ENCODE measurements around the gene MGMT. TPM values are rescaled to one million over a fixed set of nuclear protein-coding genes. Genes with fewer than 3 reads are reported as not detected.

Gene MGMT
- total and polyA plus RNA-seq, 9 of the 15 experiments (the other 6 are each of a cell fraction or from before 2014, with no cell fraction given), result 0.03 to 0.29 (median 0.11) TPM; not detected in 4

DNA sequence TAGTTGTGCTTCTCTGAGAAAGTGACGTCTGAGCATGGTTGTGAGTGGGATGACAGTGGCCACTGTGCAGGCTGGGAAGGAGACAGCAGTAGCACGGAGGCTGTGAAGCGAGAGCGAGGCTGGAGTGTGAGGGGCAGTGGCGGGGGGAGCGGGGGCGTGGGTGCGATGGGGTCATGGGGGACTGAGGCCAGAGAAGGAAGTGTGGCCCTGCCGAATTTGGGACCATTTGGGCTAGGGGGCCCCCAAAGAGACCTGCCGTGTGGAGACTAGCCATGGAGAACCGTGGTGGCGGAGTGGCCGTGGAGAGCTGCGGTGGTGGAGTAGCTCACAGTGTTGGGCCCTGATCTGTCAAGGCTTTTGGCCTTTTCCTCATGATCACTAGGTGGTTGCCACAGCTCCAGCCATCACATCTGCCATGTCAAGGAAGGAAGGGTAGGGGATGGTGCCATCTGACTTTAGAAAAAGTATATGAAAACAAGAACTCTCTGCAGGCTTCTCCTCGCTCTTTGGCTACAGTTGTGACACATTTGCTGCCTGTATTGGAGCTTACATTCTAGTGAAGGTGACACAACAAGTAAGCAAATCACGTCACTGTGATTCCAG, 61.4 kb downstream of the MGMT start:
- ATAC-seq (no peak), DNase-seq (ENCODE audit: extremely low read depth in 1 of 4, low spot score in 3 of 4) (no peak), FAIRE-seq (no peak)
- Histone ChIP-seq H3K4me1 (replicated peaks in 1 of 2; ENCODE audit: control insufficient read depth in 2 of 2, insufficient read depth in 2 of 2, low read length in 2 of 2) (no peaks in the 10 kb centered on the region), H3K4me3 (no peak overlapping the region), H3K79me2 (ENCODE audit: control insufficient read depth, insufficient read depth, low read length) (no peaks in the 10 kb centered on the region), H3K9me3 (replicated peaks; ENCODE audit: control insufficient read depth, insufficient read depth, low read depth, low read length) (no peaks in the 10 kb centered on the region), H4K20me1 (replicated peaks; ENCODE audit: control insufficient read depth, insufficient read depth, low read length) (no peaks in the 10 kb centered on the region), H3K4me2 (ENCODE audit: insufficient read depth, low read length) (no peak overlapping the region), H3K36me3 (ENCODE audit: control insufficient read depth, insufficient read depth, low read length) (no peaks in the 10 kb centered on the region), H3K27ac (ENCODE audit: extremely low read depth, low read depth, low read length) (no peak overlapping the region), H2AFZ (ENCODE audit: low read depth, low read length) (no peak overlapping the region), H3K9ac (ENCODE audit: insufficient read depth in 1 of 2, low read depth in 2 of 2, low read length in 2 of 2) (no peak overlapping the region), H3K9me1 (ENCODE audit: control insufficient read depth, insufficient read depth, low read length) (no peaks in the 10 kb centered on the region), H3K27me3 (ENCODE audit: control insufficient read depth in 2 of 2, insufficient read depth in 2 of 2, low read length in 2 of 2) (peaks cover 0 to 26% of the 10 kb centered on the region in 2 experiments; a peak in 2 of 5 replicates)
- BruUV-seq (replicated peaks), result no TSS peak
- CTCF ChIA-PET (ENCODE audit: low intra/inter-chr PET ratio), result no interaction called here
- 1% methylated on average over 11 of the region's 16 CpGs for WGBS (ENCODE audit: insufficient coverage, low coverage, missing lambda C conversion rate)
- POLR2A ChIA-PET, result no interaction called here
- in situ Hi-C loops (cut with MboI), result no loop called here
- intact Hi-C loops (cut with micrococcal nuclease), result no loop called here
- TF ChIP-seq, protein P1, sequence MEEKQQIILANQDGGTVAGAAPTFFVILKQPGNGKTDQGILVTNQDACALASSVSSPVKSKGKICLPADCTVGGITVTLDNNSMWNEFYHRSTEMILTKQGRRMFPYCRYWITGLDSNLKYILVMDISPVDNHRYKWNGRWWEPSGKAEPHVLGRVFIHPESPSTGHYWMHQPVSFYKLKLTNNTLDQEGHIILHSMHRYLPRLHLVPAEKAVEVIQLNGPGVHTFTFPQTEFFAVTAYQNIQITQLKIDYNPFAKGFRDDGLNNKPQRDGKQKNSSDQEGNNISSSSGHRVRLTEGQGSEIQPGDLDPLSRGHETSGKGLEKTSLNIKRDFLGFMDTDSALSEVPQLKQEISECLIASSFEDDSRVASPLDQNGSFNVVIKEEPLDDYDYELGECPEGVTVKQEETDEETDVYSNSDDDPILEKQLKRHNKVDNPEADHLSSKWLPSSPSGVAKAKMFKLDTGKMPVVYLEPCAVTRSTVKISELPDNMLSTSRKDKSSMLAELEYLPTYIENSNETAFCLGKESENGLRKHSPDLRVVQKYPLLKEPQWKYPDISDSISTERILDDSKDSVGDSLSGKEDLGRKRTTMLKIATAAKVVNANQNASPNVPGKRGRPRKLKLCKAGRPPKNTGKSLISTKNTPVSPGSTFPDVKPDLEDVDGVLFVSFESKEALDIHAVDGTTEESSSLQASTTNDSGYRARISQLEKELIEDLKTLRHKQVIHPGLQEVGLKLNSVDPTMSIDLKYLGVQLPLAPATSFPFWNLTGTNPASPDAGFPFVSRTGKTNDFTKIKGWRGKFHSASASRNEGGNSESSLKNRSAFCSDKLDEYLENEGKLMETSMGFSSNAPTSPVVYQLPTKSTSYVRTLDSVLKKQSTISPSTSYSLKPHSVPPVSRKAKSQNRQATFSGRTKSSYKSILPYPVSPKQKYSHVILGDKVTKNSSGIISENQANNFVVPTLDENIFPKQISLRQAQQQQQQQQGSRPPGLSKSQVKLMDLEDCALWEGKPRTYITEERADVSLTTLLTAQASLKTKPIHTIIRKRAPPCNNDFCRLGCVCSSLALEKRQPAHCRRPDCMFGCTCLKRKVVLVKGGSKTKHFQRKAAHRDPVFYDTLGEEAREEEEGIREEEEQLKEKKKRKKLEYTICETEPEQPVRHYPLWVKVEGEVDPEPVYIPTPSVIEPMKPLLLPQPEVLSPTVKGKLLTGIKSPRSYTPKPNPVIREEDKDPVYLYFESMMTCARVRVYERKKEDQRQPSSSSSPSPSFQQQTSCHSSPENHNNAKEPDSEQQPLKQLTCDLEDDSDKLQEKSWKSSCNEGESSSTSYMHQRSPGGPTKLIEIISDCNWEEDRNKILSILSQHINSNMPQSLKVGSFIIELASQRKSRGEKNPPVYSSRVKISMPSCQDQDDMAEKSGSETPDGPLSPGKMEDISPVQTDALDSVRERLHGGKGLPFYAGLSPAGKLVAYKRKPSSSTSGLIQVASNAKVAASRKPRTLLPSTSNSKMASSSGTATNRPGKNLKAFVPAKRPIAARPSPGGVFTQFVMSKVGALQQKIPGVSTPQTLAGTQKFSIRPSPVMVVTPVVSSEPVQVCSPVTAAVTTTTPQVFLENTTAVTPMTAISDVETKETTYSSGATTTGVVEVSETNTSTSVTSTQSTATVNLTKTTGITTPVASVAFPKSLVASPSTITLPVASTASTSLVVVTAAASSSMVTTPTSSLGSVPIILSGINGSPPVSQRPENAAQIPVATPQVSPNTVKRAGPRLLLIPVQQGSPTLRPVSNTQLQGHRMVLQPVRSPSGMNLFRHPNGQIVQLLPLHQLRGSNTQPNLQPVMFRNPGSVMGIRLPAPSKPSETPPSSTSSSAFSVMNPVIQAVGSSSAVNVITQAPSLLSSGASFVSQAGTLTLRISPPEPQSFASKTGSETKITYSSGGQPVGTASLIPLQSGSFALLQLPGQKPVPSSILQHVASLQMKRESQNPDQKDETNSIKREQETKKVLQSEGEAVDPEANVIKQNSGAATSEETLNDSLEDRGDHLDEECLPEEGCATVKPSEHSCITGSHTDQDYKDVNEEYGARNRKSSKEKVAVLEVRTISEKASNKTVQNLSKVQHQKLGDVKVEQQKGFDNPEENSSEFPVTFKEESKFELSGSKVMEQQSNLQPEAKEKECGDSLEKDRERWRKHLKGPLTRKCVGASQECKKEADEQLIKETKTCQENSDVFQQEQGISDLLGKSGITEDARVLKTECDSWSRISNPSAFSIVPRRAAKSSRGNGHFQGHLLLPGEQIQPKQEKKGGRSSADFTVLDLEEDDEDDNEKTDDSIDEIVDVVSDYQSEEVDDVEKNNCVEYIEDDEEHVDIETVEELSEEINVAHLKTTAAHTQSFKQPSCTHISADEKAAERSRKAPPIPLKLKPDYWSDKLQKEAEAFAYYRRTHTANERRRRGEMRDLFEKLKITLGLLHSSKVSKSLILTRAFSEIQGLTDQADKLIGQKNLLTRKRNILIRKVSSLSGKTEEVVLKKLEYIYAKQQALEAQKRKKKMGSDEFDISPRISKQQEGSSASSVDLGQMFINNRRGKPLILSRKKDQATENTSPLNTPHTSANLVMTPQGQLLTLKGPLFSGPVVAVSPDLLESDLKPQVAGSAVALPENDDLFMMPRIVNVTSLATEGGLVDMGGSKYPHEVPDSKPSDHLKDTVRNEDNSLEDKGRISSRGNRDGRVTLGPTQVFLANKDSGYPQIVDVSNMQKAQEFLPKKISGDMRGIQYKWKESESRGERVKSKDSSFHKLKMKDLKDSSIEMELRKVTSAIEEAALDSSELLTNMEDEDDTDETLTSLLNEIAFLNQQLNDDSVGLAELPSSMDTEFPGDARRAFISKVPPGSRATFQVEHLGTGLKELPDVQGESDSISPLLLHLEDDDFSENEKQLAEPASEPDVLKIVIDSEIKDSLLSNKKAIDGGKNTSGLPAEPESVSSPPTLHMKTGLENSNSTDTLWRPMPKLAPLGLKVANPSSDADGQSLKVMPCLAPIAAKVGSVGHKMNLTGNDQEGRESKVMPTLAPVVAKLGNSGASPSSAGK (IDR thresholded peaks at IDR 0.05), result no peak
- TF ChIP-seq, protein P2, sequence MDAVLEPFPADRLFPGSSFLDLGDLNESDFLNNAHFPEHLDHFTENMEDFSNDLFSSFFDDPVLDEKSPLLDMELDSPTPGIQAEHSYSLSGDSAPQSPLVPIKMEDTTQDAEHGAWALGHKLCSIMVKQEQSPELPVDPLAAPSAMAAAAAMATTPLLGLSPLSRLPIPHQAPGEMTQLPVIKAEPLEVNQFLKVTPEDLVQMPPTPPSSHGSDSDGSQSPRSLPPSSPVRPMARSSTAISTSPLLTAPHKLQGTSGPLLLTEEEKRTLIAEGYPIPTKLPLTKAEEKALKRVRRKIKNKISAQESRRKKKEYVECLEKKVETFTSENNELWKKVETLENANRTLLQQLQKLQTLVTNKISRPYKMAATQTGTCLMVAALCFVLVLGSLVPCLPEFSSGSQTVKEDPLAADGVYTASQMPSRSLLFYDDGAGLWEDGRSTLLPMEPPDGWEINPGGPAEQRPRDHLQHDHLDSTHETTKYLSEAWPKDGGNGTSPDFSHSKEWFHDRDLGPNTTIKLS (IDR thresholded peaks at IDR 0.05; ENCODE audit: borderline replicate concordance, low read depth), result no peak
- TF ChIP-seq, protein P3, sequence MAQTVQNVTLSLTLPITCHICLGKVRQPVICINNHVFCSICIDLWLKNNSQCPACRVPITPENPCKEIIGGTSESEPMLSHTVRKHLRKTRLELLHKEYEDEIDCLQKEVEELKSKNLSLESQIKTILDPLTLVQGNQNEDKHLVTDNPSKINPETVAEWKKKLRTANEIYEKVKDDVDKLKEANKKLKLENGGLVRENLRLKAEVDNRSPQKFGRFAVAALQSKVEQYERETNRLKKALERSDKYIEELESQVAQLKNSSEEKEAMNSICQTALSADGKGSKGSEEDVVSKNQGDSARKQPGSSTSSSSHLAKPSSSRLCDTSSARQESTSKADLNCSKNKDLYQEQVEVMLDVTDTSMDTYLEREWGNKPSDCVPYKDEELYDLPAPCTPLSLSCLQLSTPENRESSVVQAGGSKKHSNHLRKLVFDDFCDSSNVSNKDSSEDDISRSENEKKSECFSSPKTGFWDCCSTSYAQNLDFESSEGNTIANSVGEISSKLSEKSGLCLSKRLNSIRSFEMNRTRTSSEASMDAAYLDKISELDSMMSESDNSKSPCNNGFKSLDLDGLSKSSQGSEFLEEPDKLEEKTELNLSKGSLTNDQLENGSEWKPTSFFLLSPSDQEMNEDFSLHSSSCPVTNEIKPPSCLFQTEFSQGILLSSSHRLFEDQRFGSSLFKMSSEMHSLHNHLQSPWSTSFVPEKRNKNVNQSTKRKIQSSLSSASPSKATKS (CRISPR knock-in tag; IDR thresholded peaks at IDR 0.05), result no peak
- TF ChIP-seq CEBPB (tag; IDR thresholded peaks at IDR 0.05), result no peak
- peak; percentile 52 for TF ChIP-seq RBM25 (IDR thresholded peaks at IDR 0.05; ENCODE audit: low read depth, low read length, severe bottlenecking)

All from K562 (cell line).